ENCODE results near the gene MAML2. TPM values are rescaled to one million over a fixed set of nuclear protein-coding genes. Genes with fewer than 3 reads are reported as not detected.

Gene MAML2
- total and polyA plus RNA-seq, 2 of the 13 experiments (the other 11 are each of a cell fraction or from before 2014, with no cell fraction given) = 2.3 to 25.9 TPM

DNA sequence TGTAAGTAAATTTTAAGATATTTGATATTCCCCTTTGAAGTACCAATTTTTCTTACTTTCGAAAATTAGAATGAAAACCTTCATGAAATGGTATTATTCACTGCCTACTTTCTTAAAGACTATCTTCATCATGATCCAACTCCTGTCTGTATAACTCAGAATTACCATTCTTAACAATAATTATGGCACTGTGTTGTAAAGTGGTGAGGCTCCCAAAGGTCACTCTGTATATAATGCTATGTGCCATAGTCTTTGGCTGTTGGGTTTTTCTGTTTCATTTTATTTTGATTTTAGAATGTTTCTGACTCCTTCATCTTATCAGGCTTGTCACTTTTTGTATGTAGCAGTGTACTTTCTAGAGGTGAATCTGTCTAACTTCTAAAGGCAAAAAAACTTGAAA lies 52.4 kb downstream of the MAML2 start:
- Histone ChIP-seq H3K36me3 (replicated peaks in 1 of 2; ENCODE audit: control insufficient read depth in 1 of 2, insufficient read depth in 2 of 2, low read length in 2 of 2) (peaks cover 0 to 9% of the 10 kb centered on the region in 2 experiments; a peak in 3 of 5 replicates), H3K4me1 (ENCODE audit: insufficient read depth, low read length) (peaks cover 30% of the 10 kb centered on the region), H3K4me2 (ENCODE audit: low read depth, low read length) (no peak overlapping the region), H3K27me3 (ENCODE audit: control insufficient read depth in 1 of 2, insufficient read depth in 2 of 2, low read length in 2 of 2) (no peaks in the 10 kb centered on the region), H3K9me3 (ENCODE audit: low read length) (no peaks in the 10 kb centered on the region), H3K4me3 (replicated peaks in 1 of 3; ENCODE audit: insufficient read depth in 1 of 3, low read depth in 2 of 3, low read length in 3 of 3) (no peak overlapping the region), H4K20me1 (ENCODE audit: insufficient read depth, low read length) (peaks cover 14% of the 10 kb centered on the region), H2AFZ (ENCODE audit: low read length) (no peak overlapping the region), H3K79me2 (ENCODE audit: insufficient read depth, low read length) (peaks cover 34% of the 10 kb centered on the region), H3K27ac (ENCODE audit: extremely low read length, insufficient read depth, low read length) (no peak overlapping the region), H3K9ac (ENCODE audit: insufficient read depth, low read depth, low read length) (no peak overlapping the region)
- WGBS (ENCODE audit: low lambda C conversion rate) = 98% methylated on average over 1 of the region's 1 CpG
- in situ Hi-C loops (cut with HindIII; ENCODE audit: extremely low pct_ligation_motif_present, low pct_unique_long_range_greater_than_20kb) = no loop called here
- intact Hi-C loops (cut with micrococcal nuclease; ENCODE audit: unreplicated experiment) = no loop called here
- ATAC-seq (no peak), DNase-seq (ENCODE audit: low spot score) (no peak), FAIRE-seq (no peak)
- no TSS peak for BruUV-seq (replicated peaks)
- CTCF ChIA-PET (ENCODE audit: low intra/inter-chr PET ratio, low total read pairs) = interaction anchor here (1.5 kb wide), 1 partner anchor 53 kb away, joined by 3 read pairs; the partner anchor contains the start of gene MAML2
- TF ChIP-seq ESRRA (CRISPR knock-in tag; IDR thresholded peaks at IDR 0.05; ENCODE audit: low read depth) = no peak
- POLR2A ChIA-PET = no interaction called here

DNA sequence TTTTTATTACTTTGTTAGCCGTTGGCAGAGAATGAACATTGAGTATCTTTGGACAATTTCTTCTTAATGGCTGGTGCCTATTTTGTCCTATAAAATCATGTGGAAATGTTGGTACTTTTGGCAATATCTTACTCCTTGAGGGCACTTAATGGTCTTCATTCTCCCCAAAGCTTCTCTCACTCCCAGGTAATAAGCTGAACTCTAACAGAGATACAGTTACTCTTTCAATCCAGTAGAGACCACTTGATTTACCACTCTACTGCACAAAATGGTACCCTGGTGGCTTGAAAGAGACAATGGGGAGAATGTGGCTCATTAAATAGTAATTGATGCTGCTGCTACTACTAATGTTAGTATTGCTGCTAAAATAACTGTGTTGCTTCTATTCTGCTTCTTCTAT lies 53.0 kb downstream of the MAML2 start:
- 95% methylated on average over 1 of the region's 1 CpG for WGBS (ENCODE audit: low lambda C conversion rate)
- intact Hi-C loops (cut with micrococcal nuclease; ENCODE audit: unreplicated experiment) (no loop called here), in situ Hi-C loops (cut with HindIII; ENCODE audit: extremely low pct_ligation_motif_present, low pct_unique_long_range_greater_than_20kb) (no loop called here)
- no TSS peak for BruUV-seq (replicated peaks)
- ATAC-seq (no peak), FAIRE-seq (no peak), DNase-seq (ENCODE audit: low spot score) (no peak)
- no peak overlapping the region for H3K4me3 ChIP-seq (replicated peaks in 1 of 3; ENCODE audit: insufficient read depth in 1 of 3, low read depth in 2 of 3, low read length in 3 of 3)
- no peak overlapping the region for H3K4me2 ChIP-seq (ENCODE audit: low read depth, low read length)
- TF ChIP-seq ARNT2 (CRISPR knock-in tag; IDR thresholded peaks at IDR 0.05; ENCODE audit: low read depth) (no peak), SMAD3 (CRISPR knock-in tag; IDR thresholded peaks at IDR 0.05) (no peak), DNMT3B (CRISPR knock-in tag; conservative IDR thresholded peaks at IDR 0.05) (no peak)
- TF ChIP-seq, protein P1, sequence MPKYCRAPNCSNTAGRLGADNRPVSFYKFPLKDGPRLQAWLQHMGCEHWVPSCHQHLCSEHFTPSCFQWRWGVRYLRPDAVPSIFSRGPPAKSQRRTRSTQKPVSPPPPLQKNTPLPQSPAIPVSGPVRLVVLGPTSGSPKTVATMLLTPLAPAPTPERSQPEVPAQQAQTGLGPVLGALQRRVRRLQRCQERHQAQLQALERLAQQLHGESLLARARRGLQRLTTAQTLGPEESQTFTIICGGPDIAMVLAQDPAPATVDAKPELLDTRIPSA (CRISPR knock-in tag; IDR thresholded peaks at IDR 0.05; ENCODE audit: borderline replicate concordance) = no peak
- TF ChIP-seq, protein P2, sequence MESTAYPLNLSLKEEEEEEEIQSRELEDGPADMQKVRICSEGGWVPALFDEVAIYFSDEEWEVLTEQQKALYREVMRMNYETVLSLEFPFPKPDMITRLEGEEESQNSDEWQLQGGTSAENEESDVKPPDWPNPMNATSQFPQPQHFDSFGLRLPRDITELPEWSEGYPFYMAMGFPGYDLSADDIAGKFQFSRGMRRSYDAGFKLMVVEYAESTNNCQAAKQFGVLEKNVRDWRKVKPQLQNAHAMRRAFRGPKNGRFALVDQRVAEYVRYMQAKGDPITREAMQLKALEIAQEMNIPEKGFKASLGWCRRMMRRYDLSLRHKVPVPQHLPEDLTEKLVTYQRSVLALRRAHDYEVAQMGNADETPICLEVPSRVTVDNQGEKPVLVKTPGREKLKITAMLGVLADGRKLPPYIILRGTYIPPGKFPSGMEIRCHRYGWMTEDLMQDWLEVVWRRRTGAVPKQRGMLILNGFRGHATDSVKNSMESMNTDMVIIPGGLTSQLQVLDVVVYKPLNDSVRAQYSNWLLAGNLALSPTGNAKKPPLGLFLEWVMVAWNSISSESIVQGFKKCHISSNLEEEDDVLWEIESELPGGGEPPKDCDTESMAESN (CRISPR knock-in tag; conservative IDR thresholded peaks at IDR 0.05) = no peak
- H3K4me1 ChIP-seq (ENCODE audit: insufficient read depth, low read length) = peaks cover 25% of the 10 kb centered on the region
- H3K27ac ChIP-seq (ENCODE audit: extremely low read length, insufficient read depth, low read length) = no peak overlapping the region
- no peaks in the 10 kb centered on the region for H3K27me3 ChIP-seq (ENCODE audit: control insufficient read depth in 1 of 2, insufficient read depth in 2 of 2, low read length in 2 of 2)
- ChIA-PET CTCF (ENCODE audit: low intra/inter-chr PET ratio, low total read pairs) (interaction anchor here (1.5 kb wide), 1 partner anchor 53 kb away, joined by 3 read pairs; the partner anchor contains the start of gene MAML2), POLR2A (no interaction called here)
- H3K9me3 ChIP-seq (ENCODE audit: low read length) = no peaks in the 10 kb centered on the region
- peaks cover 0 to 9% of the 10 kb centered on the region in 2 experiments; a peak in 2 of 5 replicates for H3K36me3 ChIP-seq (replicated peaks in 1 of 2; ENCODE audit: control insufficient read depth in 1 of 2, insufficient read depth in 2 of 2, low read length in 2 of 2)
- H3K79me2 ChIP-seq (ENCODE audit: insufficient read depth, low read length) = peaks cover 34% of the 10 kb centered on the region
- H2AFZ ChIP-seq (ENCODE audit: low read length) = no peak overlapping the region
- peaks cover 15% of the 10 kb centered on the region for H4K20me1 ChIP-seq (ENCODE audit: insufficient read depth, low read length)
- H3K9ac ChIP-seq (ENCODE audit: insufficient read depth, low read depth, low read length) = no peak overlapping the region
